ES-I3 (cell line): ENCODE results near the gene PFKL.

ENCODE experiments used
- H3K36me3 ChIP-seq: 2 replicates; pipeline ENCODE4 v1.6.1; 2013; ENCODE audit warnings: mild to moderate bottlenecking, low read length, control low read depth, moderate library complexity; ENCODE audit not compliant: insufficient read depth
- H3K4me1 ChIP-seq: 2 replicates; pipeline ENCODE4 v1.6.1; 2013; ENCODE audit warnings: mild to moderate bottlenecking, control low read depth, low read length; ENCODE audit not compliant: insufficient read depth
- H3K9ac ChIP-seq: 2 replicates; pipeline ENCODE4 v1.6.1; 2013; ENCODE audit warnings: low read depth, mild to moderate bottlenecking, low read length, moderate library complexity
- H3K9me3 ChIP-seq: 2 replicates; pipeline ENCODE4 v1.6.1; 2013; ENCODE audit warnings: mild to moderate bottlenecking, low read length, moderate library complexity; ENCODE audit not compliant: control insufficient read depth, insufficient read depth

The PFKL gene

DNA sequence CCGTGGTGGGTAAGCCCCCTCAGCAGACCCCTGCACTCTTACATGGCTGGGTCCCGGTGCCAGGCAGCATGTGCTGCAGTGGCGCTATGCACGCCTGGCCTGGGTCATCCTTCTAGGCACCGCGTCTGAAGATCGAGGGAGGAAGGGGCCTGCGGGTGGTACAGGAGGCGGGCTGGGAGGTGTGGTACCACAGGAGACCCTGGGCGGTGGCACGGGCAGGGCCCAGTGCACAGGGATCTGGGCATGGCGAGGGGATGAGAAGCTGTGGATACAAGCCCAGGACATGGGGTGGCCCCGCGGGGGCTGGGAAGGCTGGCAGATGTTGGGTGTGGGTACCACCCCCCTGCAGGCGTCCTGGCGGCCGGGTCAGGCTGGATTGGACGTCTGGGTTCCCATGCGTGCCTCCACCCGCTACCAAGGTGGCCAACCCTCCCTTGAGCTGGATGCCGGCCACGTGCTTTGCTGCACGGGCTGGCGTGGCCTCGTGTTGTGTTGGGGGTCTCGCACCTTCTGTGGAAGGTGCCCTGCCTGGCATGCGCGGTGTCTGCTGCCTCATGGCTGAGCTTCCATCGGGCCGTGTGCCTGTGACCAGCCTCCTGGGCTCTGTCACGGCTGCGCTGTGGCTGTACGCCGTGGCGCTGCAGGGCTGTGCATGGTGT, 19.7 kb downstream of the PFKL start:
- Histone ChIP-seq H3K36me3 (peaks cover 4% of the 10 kb centered on the region; the same call in 1 of the 2 replicates), H3K9me3 (no peaks in the 10 kb centered on the region), H3K9ac (no peak overlapping the region), H3K4me1 (no peaks in the 10 kb centered on the region)

GRCh38 chr21:44320847-44321246, 21.0 kb downstream of the PFKL start:
- Histone ChIP-seq H3K4me1 (no peaks in the 10 kb centered on the region), H3K36me3 (peaks cover 4% of the 10 kb centered on the region; the same call in 1 of the 2 replicates), H3K9me3 (no peaks in the 10 kb centered on the region), H3K9ac (no peak overlapping the region)

GRCh38 chr21:44321846-44322450, 22.1 kb downstream of the PFKL start:
- Histone ChIP-seq H3K36me3 (peaks cover 4% of the 10 kb centered on the region; the same call in 1 of the 2 replicates), H3K9me3 (no peaks in the 10 kb centered on the region), H3K9ac (no peak overlapping the region), H3K4me1 (no peaks in the 10 kb centered on the region)

DNA sequence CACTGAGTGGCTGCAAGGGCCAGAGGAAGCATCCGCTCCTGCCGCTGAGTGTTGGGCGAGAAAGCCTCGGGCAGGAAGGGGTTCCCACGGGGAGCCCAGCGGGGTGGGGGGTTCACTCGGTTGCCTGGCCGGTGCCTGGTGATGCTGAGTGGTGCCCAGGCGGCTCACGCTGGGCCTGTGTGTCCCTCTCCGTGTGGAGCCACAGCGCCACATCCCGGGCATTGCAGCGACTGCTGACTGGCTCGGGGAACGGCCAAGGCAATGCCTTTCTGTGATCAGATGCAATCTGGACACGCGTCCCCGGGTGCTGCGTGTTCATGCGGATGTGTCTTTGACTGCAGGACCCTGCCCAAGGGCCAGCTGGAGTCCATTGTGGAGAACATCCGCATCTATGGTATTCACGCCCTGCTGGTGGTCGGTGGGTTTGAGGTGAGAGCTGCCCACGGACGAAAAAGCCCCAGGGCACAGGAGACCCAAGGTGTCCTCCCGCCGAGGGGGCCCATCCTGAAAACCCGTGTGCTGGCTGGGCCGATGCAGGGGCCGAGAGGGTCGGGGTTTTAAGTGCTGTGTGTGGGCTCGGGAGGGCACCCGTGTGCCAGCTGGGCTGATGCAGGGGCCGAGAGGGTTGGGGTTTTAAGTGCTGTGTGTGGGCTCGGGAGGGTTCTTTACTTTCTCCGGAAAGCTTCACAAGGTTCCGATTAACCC, 22.9 kb downstream of the PFKL start:
- Histone ChIP-seq H3K36me3 (peaks cover 4% of the 10 kb centered on the region; the same call in 1 of the 2 replicates), H3K9ac (no peak overlapping the region), H3K9me3 (no peaks in the 10 kb centered on the region), H3K4me1 (no peaks in the 10 kb centered on the region)

DNA sequence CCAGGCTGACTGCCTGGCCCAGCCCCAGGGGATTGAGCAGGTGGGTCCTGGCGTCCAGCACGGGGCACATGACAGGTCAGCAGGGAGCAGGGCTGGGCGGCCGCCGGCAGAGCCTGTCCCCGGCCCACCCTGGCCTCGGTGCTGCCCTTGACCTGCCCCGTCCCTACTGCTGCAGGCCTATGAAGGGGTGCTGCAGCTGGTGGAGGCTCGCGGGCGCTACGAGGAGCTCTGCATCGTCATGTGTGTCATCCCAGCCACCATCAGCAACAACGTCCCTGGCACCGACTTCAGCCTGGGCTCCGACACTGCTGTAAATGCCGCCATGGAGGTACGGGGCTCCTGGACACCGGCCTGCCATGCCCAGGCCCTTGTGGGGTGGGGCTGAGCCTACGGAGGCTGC, 23.7 kb downstream of the PFKL start:
- Histone ChIP-seq H3K9ac (no peak overlapping the region), H3K4me1 (no peaks in the 10 kb centered on the region), H3K36me3 (peaks cover 4% of the 10 kb centered on the region; the same call in 1 of the 2 replicates), H3K9me3 (no peaks in the 10 kb centered on the region)

- no peak overlapping the region for H3K9ac ChIP-seq
- H3K9me3 ChIP-seq: no peaks in the 10 kb centered on the region
- H3K4me1 ChIP-seq: no peaks in the 10 kb centered on the region
- peaks cover 4% of the 10 kb centered on the region; the same call in 1 of the 2 replicates for H3K36me3 ChIP-seq
Measured at GRCh38 chr21:44324106-44324853, 24.4 kb downstream of the PFKL start.

GRCh38 chr21:44324854-44325107, 24.9 kb downstream of the PFKL start:
- no peaks in the 10 kb centered on the region for H3K4me1 ChIP-seq
- H3K9ac ChIP-seq: no peak overlapping the region
- no peaks in the 10 kb centered on the region for H3K9me3 ChIP-seq
- peaks cover 4% of the 10 kb centered on the region; the same call in 1 of the 2 replicates for H3K36me3 ChIP-seq

- Histone ChIP-seq H3K4me1 (no peaks in the 10 kb centered on the region), H3K36me3 (peaks cover 4% of the 10 kb centered on the region; the same call in 1 of the 2 replicates), H3K9me3 (no peaks in the 10 kb centered on the region)
Measured at GRCh38 chr21:44325386-44326271, 25.8 kb downstream of the PFKL start.

DNA sequence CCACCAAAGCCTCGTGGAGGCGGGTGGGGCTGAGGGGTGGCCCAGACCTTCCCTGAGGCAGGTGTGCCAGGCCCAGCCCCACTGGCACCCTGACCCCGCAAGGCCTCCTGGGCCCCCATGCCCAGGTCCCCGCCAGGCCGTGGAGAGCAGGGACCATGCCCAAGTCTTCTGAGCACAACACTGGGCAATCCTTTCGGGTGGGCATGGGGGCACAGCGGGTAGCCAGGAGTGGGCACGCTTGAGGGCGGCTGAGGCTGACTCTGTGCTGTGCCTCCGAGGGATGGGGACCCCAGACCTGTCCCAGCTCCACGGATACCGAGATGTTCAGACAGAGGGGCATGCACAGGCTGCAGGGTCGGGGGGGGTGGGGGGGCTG, 26.4 kb downstream of the PFKL start:
- Histone ChIP-seq H3K4me1 (no peaks in the 10 kb centered on the region), H3K36me3 (peaks cover 4% of the 10 kb centered on the region; the same call in 1 of the 2 replicates), H3K9ac (no peak overlapping the region), H3K9me3 (no peaks in the 10 kb centered on the region)

More at GRCh38 chr21:44325386-44326271, 25.8 kb downstream of the PFKL start:
- H3K9ac ChIP-seq: no peak overlapping the region

GRCh38 chr21:44326716-44327602, 27.1 kb downstream of the PFKL start:
- no peak overlapping the region for H3K9ac ChIP-seq

DNA sequence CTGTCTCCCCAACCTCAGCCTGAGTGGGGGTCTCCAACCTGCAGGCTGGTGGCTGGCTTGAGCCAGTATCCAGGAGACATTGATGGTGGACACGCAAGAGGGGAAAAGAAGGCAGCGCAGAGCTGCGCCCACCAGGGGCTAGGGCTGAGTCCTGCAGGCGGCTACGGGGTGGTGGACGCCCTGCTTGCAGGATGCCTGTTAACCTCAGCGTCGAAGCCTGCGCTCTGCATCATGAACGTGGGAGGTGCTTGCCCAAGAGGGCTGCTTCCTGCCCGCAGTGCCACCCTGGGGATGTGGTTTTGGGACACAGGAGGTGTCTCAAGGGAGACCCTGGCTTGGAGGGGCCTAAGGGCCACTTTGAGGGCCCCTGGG, 27.7 kb downstream of the PFKL start:
- no peaks in the 10 kb centered on the region for H3K4me1 ChIP-seq
- peaks cover 4% of the 10 kb centered on the region; the same call in 1 of the 2 replicates for H3K36me3 ChIP-seq
- H3K9me3 ChIP-seq: no peaks in the 10 kb centered on the region
- no peak overlapping the region for H3K9ac ChIP-seq

More at GRCh38 chr21:44326716-44327602, 27.1 kb downstream of the PFKL start:
- no peaks in the 10 kb centered on the region for H3K4me1 ChIP-seq
- H3K9me3 ChIP-seq: no peaks in the 10 kb centered on the region
- peaks cover 4% of the 10 kb centered on the region; the same call in 1 of the 2 replicates for H3K36me3 ChIP-seq

DNA sequence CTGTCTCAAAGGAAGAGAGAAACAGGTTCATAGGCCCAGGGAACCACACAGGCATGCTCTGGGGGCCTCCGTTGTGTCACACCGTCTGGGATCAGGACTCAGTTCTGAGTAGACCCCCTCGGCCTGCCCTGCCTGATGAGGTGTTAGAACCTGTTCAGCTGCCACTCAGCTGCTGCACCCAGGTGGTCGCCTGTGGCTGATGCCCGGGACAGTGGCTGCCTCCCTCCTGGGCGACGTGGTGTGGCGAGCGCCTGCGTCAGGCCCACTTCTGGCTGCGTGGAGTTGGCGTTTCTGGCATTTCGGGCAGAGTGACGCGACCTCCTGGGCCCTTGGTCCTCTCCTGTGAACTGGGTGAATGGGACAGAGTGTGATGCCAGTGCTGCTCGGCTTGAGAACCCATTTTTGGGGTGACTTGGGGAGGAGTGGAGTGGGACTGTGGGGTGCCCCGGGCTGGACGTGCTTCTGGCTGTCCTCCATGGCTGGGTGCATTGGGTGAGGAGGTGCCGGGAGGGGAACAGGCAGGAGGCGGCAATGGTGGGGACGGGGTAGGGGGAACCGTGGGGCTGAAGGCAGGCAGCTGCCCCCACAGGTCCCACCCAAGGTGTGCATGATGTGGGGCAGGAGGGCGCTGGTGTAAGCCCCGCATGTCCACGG, 28.5 kb downstream of the PFKL start:
- H3K9me3 ChIP-seq: no peaks in the 10 kb centered on the region
- H3K9ac ChIP-seq: no peak overlapping the region
- H3K4me1 ChIP-seq: no peaks in the 10 kb centered on the region
- H3K36me3 ChIP-seq: peaks cover 4% of the 10 kb centered on the region; the same call in 1 of the 2 replicates
